ENCODE data around the gene RCC1.

The RCC1 gene

DNA sequence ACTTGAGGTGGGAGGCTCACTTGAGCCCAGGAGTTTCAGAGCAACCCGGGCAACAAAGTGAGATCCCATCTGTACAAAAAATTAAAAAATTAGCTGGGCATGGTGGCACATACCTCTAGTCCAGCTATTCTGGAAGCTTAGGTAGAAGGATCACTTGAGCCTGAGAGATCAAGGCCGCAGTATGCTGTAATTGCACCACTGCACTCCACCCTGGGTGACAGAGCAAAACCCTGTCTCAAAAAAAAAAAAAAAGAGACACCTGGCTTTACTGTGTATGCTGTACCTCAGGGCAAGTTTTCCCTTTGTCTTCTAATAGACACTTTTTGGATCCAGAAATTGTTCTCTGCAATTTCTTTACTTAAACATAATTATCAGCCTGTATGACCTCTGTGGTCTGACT, 23.1 kb upstream of the RCC1 start:
- no peaks in the 10 kb centered on the region for H3K27me3 ChIP-seq (ENCODE audit: control insufficient read depth in 5 of 5, insufficient read depth in 4 of 5, low read length in 5 of 5)
- no peak overlapping the region for H3K4me3 ChIP-seq (ENCODE audit: low read depth in 1 of 5, low read length in 5 of 5)
- peaks cover 4 to 52% (median 31%) of the 10 kb centered on the region in 5 donors for H3K36me3 ChIP-seq (ENCODE audit: control insufficient read depth in 5 of 5, insufficient read depth in 5 of 5, low read length in 5 of 5)
- H3K4me1 ChIP-seq (ENCODE audit: control insufficient read depth in 5 of 5, insufficient read depth in 5 of 5, low read length in 5 of 5) = no peaks in the 10 kb centered on the region
- no peak overlapping the region for H3K9ac ChIP-seq (ENCODE audit: low read length in 5 of 5)
- no peaks in the 10 kb centered on the region for H3K9me3 ChIP-seq (ENCODE audit: control insufficient read depth in 5 of 5, low read length in 5 of 5)
- H3K27ac ChIP-seq (ENCODE audit: low read depth, low read length) = no peak overlapping the region

GRCh38 chr1:28494737-28495136, 11.1 kb upstream of the RCC1 start:
- Histone ChIP-seq H3K4me3 (ENCODE audit: low read depth in 1 of 5, low read length in 5 of 5) (no peak overlapping the region), H3K36me3 (ENCODE audit: control insufficient read depth in 5 of 5, insufficient read depth in 5 of 5, low read length in 5 of 5) (peaks cover 24 to 67% (median 42%) of the 10 kb centered on the region in 5 donors), H3K9ac (ENCODE audit: low read length in 5 of 5) (no peak overlapping the region), H3K9me3 (ENCODE audit: control insufficient read depth in 5 of 5, low read length in 5 of 5) (no peaks in the 10 kb centered on the region), H3K4me1 (ENCODE audit: control insufficient read depth in 5 of 5, insufficient read depth in 5 of 5, low read length in 5 of 5) (no peaks in the 10 kb centered on the region), H3K27ac (ENCODE audit: low read depth, low read length) (no peak overlapping the region), H3K27me3 (ENCODE audit: control insufficient read depth in 5 of 5, insufficient read depth in 4 of 5, low read length in 5 of 5) (no peaks in the 10 kb centered on the region)

GRCh38 chr1:28499553-28499952, 6.3 kb upstream of the RCC1 start:
- Histone ChIP-seq H3K4me3 (ENCODE audit: low read depth in 1 of 5, low read length in 5 of 5) (no peak overlapping the region), H3K36me3 (ENCODE audit: control insufficient read depth in 5 of 5, insufficient read depth in 5 of 5, low read length in 5 of 5) (peaks cover 12 to 28% (median 19%) of the 10 kb centered on the region in 5 donors), H3K27ac (ENCODE audit: low read depth, low read length) (no peak overlapping the region), H3K9ac (ENCODE audit: low read length in 5 of 5) (no peak overlapping the region), H3K27me3 (ENCODE audit: control insufficient read depth in 5 of 5, insufficient read depth in 4 of 5, low read length in 5 of 5) (no peaks in the 10 kb centered on the region), H3K9me3 (ENCODE audit: control insufficient read depth in 5 of 5, low read length in 5 of 5) (no peaks in the 10 kb centered on the region), H3K4me1 (ENCODE audit: control insufficient read depth in 5 of 5, insufficient read depth in 5 of 5, low read length in 5 of 5) (no peaks in the 10 kb centered on the region)

- Histone ChIP-seq H3K27ac (ENCODE audit: low read depth, low read length) (no peak overlapping the region), H3K4me3 (ENCODE audit: low read depth in 1 of 5, low read length in 5 of 5) (no peak overlapping the region), H3K36me3 (ENCODE audit: control insufficient read depth in 5 of 5, insufficient read depth in 5 of 5, low read length in 5 of 5) (peaks cover under 1 to 10% (median 5%) of the 10 kb centered on the region in 5 donors), H3K9ac (ENCODE audit: low read length in 5 of 5) (peak overlapping the region in 1 of 5 donors; percentile 35), H3K27me3 (ENCODE audit: control insufficient read depth in 5 of 5, insufficient read depth in 4 of 5, low read length in 5 of 5) (no peaks in the 10 kb centered on the region), H3K9me3 (ENCODE audit: control insufficient read depth in 5 of 5, low read length in 5 of 5) (no peaks in the 10 kb centered on the region), H3K4me1 (ENCODE audit: control insufficient read depth in 5 of 5, insufficient read depth in 5 of 5, low read length in 5 of 5) (peaks cover 2 to 14% (median 12%) of the 10 kb centered on the region in 5 donors)
Observed at GRCh38 chr1:28501925-28502324, 3.9 kb upstream of the RCC1 start.

- H3K36me3 ChIP-seq (ENCODE audit: control insufficient read depth in 5 of 5, insufficient read depth in 5 of 5, low read length in 5 of 5) = peaks cover 0 to 5% (median 1%) of the 10 kb centered on the region in 5 donors
Observed at GRCh38 chr1:28503117-28503516, 2.7 kb upstream of the RCC1 start.

GRCh38 chr1:28506907-28507246, 1.0 kb downstream of the RCC1 start:
- H3K9ac ChIP-seq (ENCODE audit: low read length in 5 of 5) = peak overlapping the region; percentile 52 to 92 (median 84)
- peaks cover 7 to 36% (median 28%) of the 10 kb centered on the region in 5 donors for H3K36me3 ChIP-seq (ENCODE audit: control insufficient read depth in 5 of 5, insufficient read depth in 5 of 5, low read length in 5 of 5)
- H3K9me3 ChIP-seq (ENCODE audit: control insufficient read depth in 5 of 5, low read length in 5 of 5) = no peaks in the 10 kb centered on the region
- H3K27ac ChIP-seq (ENCODE audit: low read depth, low read length) = peak overlapping the region; percentile 83
- peaks cover 7 to 55% (median 50%) of the 10 kb centered on the region in 5 donors for H3K4me1 ChIP-seq (ENCODE audit: control insufficient read depth in 5 of 5, insufficient read depth in 5 of 5, low read length in 5 of 5)
- peak overlapping the region; percentile 88 to 96 (median 93) for H3K4me3 ChIP-seq (ENCODE audit: low read depth in 1 of 5, low read length in 5 of 5)
- H3K27me3 ChIP-seq (ENCODE audit: control insufficient read depth in 5 of 5, insufficient read depth in 4 of 5, low read length in 5 of 5) = no peaks in the 10 kb centered on the region

More at GRCh38 chr1:28503117-28503516, 2.7 kb upstream of the RCC1 start:
- peaks cover 2 to 26% (median 24%) of the 10 kb centered on the region in 5 donors for H3K4me1 ChIP-seq (ENCODE audit: control insufficient read depth in 5 of 5, insufficient read depth in 5 of 5, low read length in 5 of 5)
- H3K9me3 ChIP-seq (ENCODE audit: control insufficient read depth in 5 of 5, low read length in 5 of 5) = no peaks in the 10 kb centered on the region
- H3K27me3 ChIP-seq (ENCODE audit: control insufficient read depth in 5 of 5, insufficient read depth in 4 of 5, low read length in 5 of 5) = no peaks in the 10 kb centered on the region
- no peak overlapping the region for H3K9ac ChIP-seq (ENCODE audit: low read length in 5 of 5)
- no peak overlapping the region for H3K27ac ChIP-seq (ENCODE audit: low read depth, low read length)
- no peak overlapping the region for H3K4me3 ChIP-seq (ENCODE audit: low read depth in 1 of 5, low read length in 5 of 5)

GRCh38 chr1:28507247-28507645, 1.4 kb downstream of the RCC1 start:
- Histone ChIP-seq H3K9me3 (ENCODE audit: control insufficient read depth in 5 of 5, low read length in 5 of 5) (no peaks in the 10 kb centered on the region), H3K9ac (ENCODE audit: low read length in 5 of 5) (peak overlapping the region; percentile 52 to 92 (median 84)), H3K4me1 (ENCODE audit: control insufficient read depth in 5 of 5, insufficient read depth in 5 of 5, low read length in 5 of 5) (peaks cover 7 to 59% (median 53%) of the 10 kb centered on the region in 5 donors)

DNA sequence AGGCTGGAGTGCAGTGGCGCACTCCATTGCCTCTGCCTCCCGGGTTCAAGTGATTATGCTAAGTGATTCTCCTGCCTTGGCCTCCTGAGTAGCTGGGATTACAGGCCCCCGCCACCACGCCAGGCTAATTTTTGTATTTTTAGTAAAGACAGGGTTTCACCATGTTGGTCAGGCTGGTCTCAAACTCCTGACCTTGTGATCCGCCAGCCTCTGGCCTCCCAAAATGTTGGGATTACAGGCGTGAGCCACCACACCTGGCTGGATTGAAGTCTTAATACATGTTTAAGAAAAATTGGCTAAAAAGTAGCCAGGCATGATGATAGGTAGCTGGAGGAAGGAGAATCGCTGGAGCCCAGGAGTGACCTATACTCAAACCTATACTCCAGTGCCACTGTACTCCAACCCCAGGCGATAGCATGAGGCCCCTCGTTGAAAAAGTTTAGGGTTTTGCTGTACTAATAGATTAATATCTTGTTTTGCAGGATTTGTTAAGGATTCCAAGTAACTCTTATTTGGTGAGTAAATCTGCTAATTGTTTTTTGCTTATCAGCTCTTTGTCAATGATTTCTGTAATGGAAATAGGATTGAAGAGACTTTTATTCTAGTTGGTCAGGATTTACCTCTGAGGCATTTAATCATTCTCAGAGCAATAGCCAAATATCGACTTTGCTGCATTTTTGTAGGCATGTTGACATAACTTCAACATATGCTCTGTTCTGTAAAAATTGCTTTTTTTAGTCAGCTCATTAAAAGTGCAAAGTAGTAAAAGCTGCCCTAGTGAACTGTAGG, 2.0 kb downstream of the RCC1 start:
- Histone ChIP-seq H3K4me1 (ENCODE audit: control insufficient read depth in 5 of 5, insufficient read depth in 5 of 5, low read length in 5 of 5) (peaks cover 7 to 61% (median 56%) of the 10 kb centered on the region in 5 donors), H3K9me3 (ENCODE audit: control insufficient read depth in 5 of 5, low read length in 5 of 5) (no peaks in the 10 kb centered on the region), H3K36me3 (ENCODE audit: control insufficient read depth in 5 of 5, insufficient read depth in 5 of 5, low read length in 5 of 5) (peaks cover 9 to 41% (median 31%) of the 10 kb centered on the region in 5 donors), H3K27me3 (ENCODE audit: control insufficient read depth in 5 of 5, insufficient read depth in 4 of 5, low read length in 5 of 5) (no peaks in the 10 kb centered on the region), H3K27ac (ENCODE audit: low read depth, low read length) (peak overlapping the region; percentile 83), H3K9ac (ENCODE audit: low read length in 5 of 5) (peak overlapping the region; percentile 6 to 92 (median 84)), H3K4me3 (ENCODE audit: low read depth in 1 of 5, low read length in 5 of 5) (peak overlapping the region; percentile 88 to 96 (median 93))

More at GRCh38 chr1:28507247-28507645, 1.4 kb downstream of the RCC1 start:
- H3K27me3 ChIP-seq (ENCODE audit: control insufficient read depth in 5 of 5, insufficient read depth in 4 of 5, low read length in 5 of 5) = no peaks in the 10 kb centered on the region
- H3K36me3 ChIP-seq (ENCODE audit: control insufficient read depth in 5 of 5, insufficient read depth in 5 of 5, low read length in 5 of 5) = peaks cover 7 to 40% (median 30%) of the 10 kb centered on the region in 5 donors
- H3K4me3 ChIP-seq (ENCODE audit: low read depth in 1 of 5, low read length in 5 of 5) = peak overlapping the region; percentile 88 to 96 (median 93)
- H3K27ac ChIP-seq (ENCODE audit: low read depth, low read length) = peak overlapping the region; percentile 83

GRCh38 chr1:28508435-28508754, 2.6 kb downstream of the RCC1 start:
- H3K36me3 ChIP-seq (ENCODE audit: control insufficient read depth in 5 of 5, insufficient read depth in 5 of 5, low read length in 5 of 5) = peaks cover 9 to 44% (median 31%) of the 10 kb centered on the region in 5 donors
- peak overlapping the region; percentile 83 for H3K27ac ChIP-seq (ENCODE audit: low read depth, low read length)
- peaks cover 7 to 61% (median 56%) of the 10 kb centered on the region in 5 donors for H3K4me1 ChIP-seq (ENCODE audit: control insufficient read depth in 5 of 5, insufficient read depth in 5 of 5, low read length in 5 of 5)
- peak overlapping the region in 2 of 5 donors; percentile 22 to 93 for H3K4me3 ChIP-seq (ENCODE audit: low read depth in 1 of 5, low read length in 5 of 5)
- peak overlapping the region in 3 of 5 donors; percentile 59 to 84 (median 71) for H3K9ac ChIP-seq (ENCODE audit: low read length in 5 of 5)
- H3K27me3 ChIP-seq (ENCODE audit: control insufficient read depth in 5 of 5, insufficient read depth in 4 of 5, low read length in 5 of 5) = no peaks in the 10 kb centered on the region
- H3K9me3 ChIP-seq (ENCODE audit: control insufficient read depth in 5 of 5, low read length in 5 of 5) = no peaks in the 10 kb centered on the region

DNA sequence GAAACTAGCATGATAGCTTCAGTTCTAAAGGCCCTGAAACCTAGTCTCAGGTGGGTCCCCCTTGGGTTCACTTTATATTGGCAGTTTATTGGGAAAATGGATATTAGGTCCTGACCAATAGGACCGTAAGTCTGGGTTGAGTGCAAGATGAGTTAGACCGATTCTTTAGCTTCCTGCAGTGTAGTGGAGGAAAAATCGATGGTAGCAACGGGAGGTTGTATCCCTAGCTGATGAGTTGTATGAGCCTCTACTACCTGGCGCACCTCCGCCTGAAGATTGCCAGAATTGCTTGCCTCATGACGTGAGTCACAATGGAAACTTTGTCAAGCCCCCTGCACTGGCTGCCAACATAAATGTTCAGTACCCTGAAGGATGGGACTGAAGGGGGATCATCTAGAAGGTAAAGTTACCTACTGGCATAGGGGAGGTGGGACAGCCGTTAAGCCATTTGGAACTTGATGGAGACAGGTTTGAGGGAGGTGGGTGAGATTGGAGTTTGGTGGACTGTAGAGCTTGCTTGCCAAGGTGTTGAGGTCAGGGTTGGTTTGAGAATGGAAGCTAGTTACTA, 3.9 kb downstream of the RCC1 start:
- H3K9me3 ChIP-seq (ENCODE audit: control insufficient read depth in 5 of 5, low read length in 5 of 5) = no peaks in the 10 kb centered on the region
- H3K27me3 ChIP-seq (ENCODE audit: control insufficient read depth in 5 of 5, insufficient read depth in 4 of 5, low read length in 5 of 5) = no peaks in the 10 kb centered on the region
- H3K27ac ChIP-seq (ENCODE audit: low read depth, low read length) = no peak overlapping the region
- H3K9ac ChIP-seq (ENCODE audit: low read length in 5 of 5) = peak overlapping the region in 3 of 5 donors; percentile 6 to 41 (median 22)
- no peak overlapping the region for H3K4me3 ChIP-seq (ENCODE audit: low read depth in 1 of 5, low read length in 5 of 5)
- H3K4me1 ChIP-seq (ENCODE audit: control insufficient read depth in 5 of 5, insufficient read depth in 5 of 5, low read length in 5 of 5) = peaks cover 7 to 61% (median 56%) of the 10 kb centered on the region in 5 donors
- H3K36me3 ChIP-seq (ENCODE audit: control insufficient read depth in 5 of 5, insufficient read depth in 5 of 5, low read length in 5 of 5) = peaks cover 9 to 50% (median 36%) of the 10 kb centered on the region in 5 donors

Measured in subcutaneous abdominal adipose tissue (tissue), 5 donors.